SK-N-SH treated with all-trans-retinoic acid at 6 μM for 48 hours (cell line): ENCODE results near the gene ASS1.

Experiments used
- ATAC-seq: fragments of 200-7000 bp; cut with Tn5 transposase; 3 replicates; pipeline ENCODE4 v1.9.1; 2020; ENCODE audit warnings: mild to moderate bottlenecking, moderate library complexity
- ARNTL ChIP-seq: fragments of 450-650 bp; formaldehyde crosslinking; IDR thresholded peaks from 2 replicates; pipeline ENCODE4 v1.5.0; 2020; ENCODE audit warnings: low read depth, mild to moderate bottlenecking, moderate library complexity, borderline replicate concordance
- BACH2 ChIP-seq: fragments of 250-450 bp; sonication (Bioruptor Pico); IDR thresholded peaks from 2 replicates; pipeline ENCODE4 v1.9.0; 2021; ENCODE audit warnings: mild to moderate bottlenecking, borderline replicate concordance
- CREB5 ChIP-seq: fragments of 250-450 bp; sonication (Bioruptor Pico); IDR thresholded peaks from 2 replicates; pipeline ENCODE4 v1.5.1; 2020; ENCODE audit warnings: low read depth, mild to moderate bottlenecking, moderate library complexity
- CSRNP3 ChIP-seq: fragments of 250-450 bp; sonication (Bioruptor Pico); IDR thresholded peaks from 2 replicates; pipeline ENCODE4 v1.5.1; 2021; ENCODE audit warnings: mild to moderate bottlenecking, moderate library complexity
- ESRRG ChIP-seq: fragments of 250-450 bp; sonication (Bioruptor Pico); IDR thresholded peaks from 2 replicates; pipeline ENCODE4 v1.6.1; 2021; ENCODE audit warnings: mild to moderate bottlenecking
- GLIS3 ChIP-seq: fragments of 250-450 bp; sonication (Bioruptor Pico); IDR thresholded peaks from 2 replicates; pipeline ENCODE4 v1.5.0; 2020; ENCODE audit warnings: mild to moderate bottlenecking, moderate library complexity
- PATZ1 ChIP-seq: fragments of 250-450 bp; sonication (Bioruptor Pico); IDR thresholded peaks from 2 replicates; pipeline ENCODE4 v1.8.0; 2020; ENCODE audit warnings: mild to moderate bottlenecking, moderate library complexity, borderline replicate concordance
- POU6F1 ChIP-seq: fragments of 250-450 bp; sonication (Bioruptor Pico); IDR thresholded peaks from 2 replicates; pipeline ENCODE4 v1.8.0; 2021; ENCODE audit warnings: low read depth, mild to moderate bottlenecking, moderate library complexity, borderline replicate concordance
- PPARA ChIP-seq: fragments of 250-450 bp; sonication (Bioruptor Pico); IDR thresholded peaks from 2 replicates; pipeline ENCODE4 v1.5.0; 2020; ENCODE audit warnings: mild to moderate bottlenecking, borderline replicate concordance
- RARB ChIP-seq: fragments of 250-450 bp; sonication (Bioruptor Pico); IDR thresholded peaks from 2 replicates; pipeline ENCODE4 v1.8.0; 2021; ENCODE audit warnings: mild to moderate bottlenecking, moderate library complexity
- SNAI2 ChIP-seq: fragments of 250-450 bp; sonication (Bioruptor Pico); IDR thresholded peaks from 2 replicates; pipeline ENCODE4 v1.5.0; 2020; ENCODE audit warnings: mild to moderate bottlenecking, moderate library complexity
- TCF4 ChIP-seq: fragments of 250-450 bp; sonication (Bioruptor Pico); IDR thresholded peaks from 2 replicates; pipeline ENCODE4 v1.8.0; 2021; ENCODE audit warnings: mild to moderate bottlenecking, moderate library complexity, borderline replicate concordance
- TSHZ2 ChIP-seq: fragments of 250-450 bp; sonication (Bioruptor Pico); IDR thresholded peaks from 2 replicates; pipeline ENCODE4 v1.5.0; 2020; ENCODE audit warnings: mild to moderate bottlenecking, moderate library complexity
- ZC3H10 ChIP-seq: fragments of 250-450 bp; sonication (Bioruptor Pico); IDR thresholded peaks from 2 replicates; pipeline ENCODE4 v1.5.1; 2021; ENCODE audit warnings: mild to moderate bottlenecking, moderate library complexity
- ZFP30 ChIP-seq: fragments of 450-650 bp; formaldehyde crosslinking; IDR thresholded peaks from 2 replicates; pipeline ENCODE4 v1.5.0; 2022; ENCODE audit warnings: mild to moderate bottlenecking, moderate library complexity
- ZNF565 ChIP-seq: fragments of 450-650 bp; formaldehyde crosslinking; conservative IDR thresholded peaks from 2 replicates; pipeline ENCODE4 v1.5.0; 2020; ENCODE audit warnings: low read depth, mild to moderate bottlenecking, moderate library complexity
- ZNF8 ChIP-seq: fragments of 450-650 bp; formaldehyde crosslinking; IDR thresholded peaks from 2 replicates; pipeline ENCODE4 v1.5.0; 2020; ENCODE audit warnings: mild to moderate bottlenecking, moderate library complexity

Gene ASS1

DNA sequence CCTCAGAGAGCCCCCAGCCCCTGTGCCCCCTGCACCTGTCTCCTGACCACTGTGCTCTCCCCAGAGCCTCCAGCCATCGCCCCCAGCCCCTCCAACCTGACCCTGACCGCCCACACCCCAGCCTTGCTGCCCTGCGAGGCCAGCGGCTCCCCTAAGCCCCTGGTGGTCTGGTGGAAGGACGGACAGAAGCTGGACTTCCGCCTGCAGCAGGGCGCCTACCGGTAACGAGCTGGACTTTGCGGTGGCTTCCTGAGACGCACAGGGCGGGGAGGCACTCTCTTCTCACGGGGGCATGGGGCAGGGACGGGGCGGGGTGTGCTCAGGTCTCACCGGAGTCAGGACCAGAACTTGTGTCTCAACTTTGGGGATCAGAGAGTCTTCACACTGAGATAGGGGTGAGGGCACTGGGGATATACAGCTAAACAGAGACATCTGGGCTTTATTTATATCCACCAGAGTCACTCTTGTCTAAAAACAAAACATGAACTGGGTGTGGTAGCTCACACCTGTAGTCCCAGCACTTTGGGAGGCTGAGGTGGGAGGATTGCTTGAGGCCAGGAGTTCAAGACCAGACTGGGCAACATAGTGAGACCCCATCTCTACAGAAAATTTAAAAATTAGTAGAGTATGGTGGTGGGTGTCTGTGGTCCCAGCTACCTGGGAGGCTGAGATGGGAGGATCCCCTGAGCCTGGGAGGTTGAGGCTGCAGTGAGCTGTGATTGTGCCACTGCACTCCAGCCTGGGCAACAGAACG, 46.1 kb upstream of the ASS1 start:
- ATAC-seq: no peak

GRCh38 chr9:130399768-130400167, 45.0 kb upstream of the ASS1 start:
- no peak for ATAC-seq
- TF ChIP-seq TSHZ2 (no peak), SNAI2 (CRISPR knock-in tag) (no peak), ZC3H10 (CRISPR knock-in tag) (no peak), PATZ1 (CRISPR knock-in tag) (no peak), ZNF8 (no peak), ESRRG (CRISPR knock-in tag) (no peak), TCF4 (CRISPR knock-in tag) (no peak), POU6F1 (no peak), ARNTL (CRISPR knock-in tag) (no peak), RARB (CRISPR knock-in tag) (no peak), BACH2 (no peak), ZNF565 (CRISPR knock-in tag) (no peak), ZFP30 (CRISPR knock-in tag) (no peak), CREB5 (no peak), GLIS3 (CRISPR knock-in tag) (no peak)

More for the DNA sequence above, 46.1 kb upstream of the ASS1 start:
- no peak for TF ChIP-seq ZNF565 (CRISPR knock-in tag)
- no peak for TF ChIP-seq RARB (CRISPR knock-in tag)
- no peak for TF ChIP-seq TSHZ2
- no peak for TF ChIP-seq CSRNP3
- TF ChIP-seq ZFP30 (CRISPR knock-in tag): no peak
- no peak for TF ChIP-seq PPARA (CRISPR knock-in tag)
- no peak for TF ChIP-seq CREB5
